Skin epidermis (tissue), 12 donors: ENCODE measurements around the gene UTP25.
"Not testable (repeated sequence)": the region's sequence is repeated elsewhere in the genome, so short reads cannot be mapped to it uniquely, and the experiment has no call there.

ENCODE experiments used
- H3K27ac ChIP-seq, 21 experiments: fragments of 200-600 bp; sonication (generic) in 11 of 21; one replicate each; pipeline ENCODE4 v1.5.0; 2020; ENCODE audit warnings: mild to moderate bottlenecking in 3 of 21, inconsistent platforms in 2 of 21, moderate library complexity in 2 of 21
- H3K4me3 ChIP-seq, 7 experiments: fragments of 200-600 bp; sonication (generic) in 2 of 7; one replicate each; pipeline ENCODE4 v1.5.0; 2020; ENCODE audit warnings: inconsistent platforms in 2 of 7, mild to moderate bottlenecking in 2 of 7, moderate library complexity in 1 of 7

The UTP25 gene

GRCh38 chr1:209885403-209886218 is 57.8 kb downstream of the UTP25 start:
- H3K27ac ChIP-seq, result no peak overlapping the region
- H3K4me3 ChIP-seq, result no peak overlapping the region

- Histone ChIP-seq H3K27ac (no peak overlapping the region), H3K4me3 (no peak overlapping the region)
Observed at GRCh38 chr1:209886219-209886536, 58.4 kb downstream of the UTP25 start.

- not testable (repeated sequence) for H3K4me3 ChIP-seq, H3K27ac ChIP-seq
Observed at GRCh38 chr1:209888291-209889076, 60.7 kb downstream of the UTP25 start.

GRCh38 chr1:209889077-209889418 is 61.3 kb downstream of the UTP25 start:
- Histone ChIP-seq H3K4me3 (no peak overlapping the region), H3K27ac (no peak overlapping the region)

- Histone ChIP-seq H3K27ac (peak overlapping the region in 3 of 21 experiments; percentile 9 to 50 (median 22)), H3K4me3 (no peak overlapping the region)
Observed at GRCh38 chr1:209890641-209891330, 63.0 kb downstream of the UTP25 start.

GRCh38 chr1:209893751-209894150 is 66.0 kb downstream of the UTP25 start:
- Histone ChIP-seq H3K27ac (no peak overlapping the region), H3K4me3 (no peak overlapping the region)

GRCh38 chr1:209895709-209896108 is 67.9 kb downstream of the UTP25 start:
- H3K27ac ChIP-seq, result peak overlapping the region in 2 of 21 experiments; percentile 28 to 76
- H3K4me3 ChIP-seq, result no peak overlapping the region

GRCh38 chr1:209896346-209896745 is 68.6 kb downstream of the UTP25 start:
- peak overlapping the region in 2 of 21 experiments; percentile 28 to 76 for H3K27ac ChIP-seq

GRCh38 chr1:209898271-209898670 is 70.5 kb downstream of the UTP25 start:
- H3K27ac ChIP-seq, H3K4me3 ChIP-seq: not testable (repeated sequence)

More at GRCh38 chr1:209896346-209896745, 68.6 kb downstream of the UTP25 start:
- no peak overlapping the region for H3K4me3 ChIP-seq

GRCh38 chr1:209898851-209899250 is 71.1 kb downstream of the UTP25 start:
- not testable (repeated sequence) for H3K27ac ChIP-seq, H3K4me3 ChIP-seq

- Histone ChIP-seq H3K4me3 (no peak overlapping the region), H3K27ac (no peak overlapping the region)
Observed at GRCh38 chr1:209899948-209900347, 72.2 kb downstream of the UTP25 start.

GRCh38 chr1:209900734-209901133 is 73.0 kb downstream of the UTP25 start:
- no peak overlapping the region for H3K27ac ChIP-seq
- H3K4me3 ChIP-seq, result no peak overlapping the region

- no peak overlapping the region for H3K4me3 ChIP-seq
- H3K27ac ChIP-seq, result no peak overlapping the region
Observed at GRCh38 chr1:209901211-209901610, 73.4 kb downstream of the UTP25 start.

GRCh38 chr1:209904774-209905173 is 77.0 kb downstream of the UTP25 start:
- not testable (repeated sequence) for H3K27ac ChIP-seq, H3K4me3 ChIP-seq
